ENCODE data around the gene CYP26A1.

CYP26A1 gene

GRCh38 chr10:93064874-93065660 lies 8.6 kb upstream of the CYP26A1 start:
- DNase-seq (ENCODE audit: low read depth, low spot score), result no peak

- DNase-seq (ENCODE audit: low read depth, low spot score), result no peak
Observed at GRCh38 chr10:93065675-93066543, 7.8 kb upstream of the CYP26A1 start.

GRCh38 chr10:93066544-93066913 lies 7.2 kb upstream of the CYP26A1 start:
- no peak for DNase-seq (ENCODE audit: low read depth, low spot score)

- no peak for DNase-seq (ENCODE audit: low read depth, low spot score)
Observed at GRCh38 chr10:93067443-93068365, 6.0 kb upstream of the CYP26A1 start.

- DNase-seq (ENCODE audit: low read depth, low spot score), result no peak
Observed at GRCh38 chr10:93068411-93069244, 5.1 kb upstream of the CYP26A1 start.

- DNase-seq (ENCODE audit: low read depth, low spot score), result no peak
Observed at GRCh38 chr10:93069245-93069561, 4.5 kb upstream of the CYP26A1 start.

- no peak for DNase-seq (ENCODE audit: low read depth, low spot score)
Observed at GRCh38 chr10:93070378-93071176, 3.1 kb upstream of the CYP26A1 start.

- no peak for DNase-seq (ENCODE audit: low read depth, low spot score)
Observed at GRCh38 chr10:93071177-93071472, 2.6 kb upstream of the CYP26A1 start.

- no peak for DNase-seq (ENCODE audit: low read depth, low spot score)
Observed at GRCh38 chr10:93071674-93072224, 1.9 kb upstream of the CYP26A1 start.

GRCh38 chr10:93072225-93072712 lies 1.4 kb upstream of the CYP26A1 start:
- no peak for DNase-seq (ENCODE audit: low read depth, low spot score)

- no peak for DNase-seq (ENCODE audit: low read depth, low spot score)
Observed at GRCh38 chr10:93072713-93073538, 767 bp upstream of the CYP26A1 start.

GRCh38 chr10:93074147-93074596 lies 479 bp downstream of the CYP26A1 start:
- no peak for DNase-seq (ENCODE audit: low read depth, low spot score)

GRCh38 chr10:93074597-93075368 lies 1.1 kb downstream of the CYP26A1 start:
- DNase-seq (ENCODE audit: low read depth, low spot score), result no peak

- no peak for DNase-seq (ENCODE audit: low read depth, low spot score)
Observed at GRCh38 chr10:93075369-93076221, 1.9 kb downstream of the CYP26A1 start.

- DNase-seq (ENCODE audit: low read depth, low spot score), result no peak
Observed at GRCh38 chr10:93076871-93077270, 3.2 kb downstream of the CYP26A1 start.

GRCh38 chr10:93077860-93078337 lies 4.2 kb downstream of the CYP26A1 start:
- DNase-seq (ENCODE audit: low read depth, low spot score), result no peak

All from iPS DF 19.7 (cell line).